GM06990 (cell line): Measurements from ENCODE around the gene MRPL27.

Experiments used
- DNase-seq: peaks from one replicate; pipeline ENCODE4 v3.0.0-alpha.2; 2011; ENCODE audit not compliant: insufficient read length; ENCODE audit errors: extremely low read depth
- H3K27me3 ChIP-seq: replicated peaks from 2 replicates; pipeline ENCODE4 v1.6.0; 2011; ENCODE audit warnings: low read length; ENCODE audit not compliant: control insufficient read depth, insufficient read depth
- H3K36me3 ChIP-seq: 2 replicates; pipeline ENCODE4 v1.5.1; 2011; ENCODE audit warnings: low read length; ENCODE audit not compliant: control insufficient read depth, insufficient read depth
- H3K4me3 ChIP-seq: replicated peaks from 2 replicates; pipeline ENCODE4 v1.5.1; 2011; ENCODE audit warnings: low read depth, mild to moderate bottlenecking, control low read depth, low read length
- TF ChIP-seq, protein P1 (sequence below): IDR thresholded peaks from 2 replicates; pipeline ENCODE4 v1.5.1; 2011; ENCODE audit warnings: low read length, control low read depth, mild to moderate bottlenecking, inconsistent platforms; ENCODE audit not compliant: insufficient read depth, poor library complexity, severe bottlenecking

MRPL27 gene

DNA sequence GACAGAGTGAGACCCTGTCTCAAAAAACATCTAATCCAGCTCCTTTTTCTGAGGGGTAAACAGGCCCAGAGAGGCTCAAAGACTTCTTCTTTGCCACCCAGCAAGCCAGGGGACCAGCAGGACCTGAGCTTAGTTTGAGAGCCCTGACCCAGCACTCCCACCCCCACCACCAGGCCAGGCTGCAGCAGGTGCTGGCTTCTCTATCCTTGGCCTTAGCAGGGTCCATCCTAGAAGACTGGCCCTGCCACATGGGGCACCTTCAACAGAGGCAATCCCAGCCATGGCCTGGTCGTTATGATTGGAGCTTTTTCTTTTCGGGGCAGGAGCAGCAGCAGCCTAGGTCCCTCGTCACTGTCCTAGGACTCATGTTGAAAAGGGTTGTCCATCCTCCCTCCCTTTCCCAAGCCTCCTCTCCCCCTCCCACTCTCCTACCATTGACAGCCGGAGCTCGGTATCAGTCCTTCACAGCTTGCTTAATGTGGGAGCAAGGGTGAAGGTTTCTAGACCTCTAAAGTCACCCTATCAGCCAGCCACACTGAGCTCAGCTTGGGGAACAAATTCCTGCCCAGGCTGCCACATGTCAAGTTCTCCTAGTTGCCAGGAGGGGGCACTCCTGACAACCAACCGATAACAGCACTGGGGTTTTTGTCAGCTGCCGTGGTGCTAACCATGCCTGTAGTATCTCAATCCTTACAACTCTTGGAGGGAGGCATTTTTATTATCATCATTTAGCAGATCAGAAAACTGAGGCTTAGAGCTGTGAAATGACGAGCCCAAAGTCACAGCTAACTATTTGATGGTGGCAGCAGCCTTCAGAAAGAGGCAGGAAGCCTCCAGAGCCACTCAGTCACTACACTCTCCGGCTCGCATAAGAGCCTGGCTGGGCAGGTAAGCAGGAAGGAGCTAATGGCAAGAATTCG is 11.2 kb downstream of the MRPL27 start:
- H3K27me3 ChIP-seq = no peaks in the 10 kb centered on the region
- no peak overlapping the region for H3K4me3 ChIP-seq
- peaks cover 16% of the 10 kb centered on the region for H3K36me3 ChIP-seq
- TF ChIP-seq, protein P1, sequence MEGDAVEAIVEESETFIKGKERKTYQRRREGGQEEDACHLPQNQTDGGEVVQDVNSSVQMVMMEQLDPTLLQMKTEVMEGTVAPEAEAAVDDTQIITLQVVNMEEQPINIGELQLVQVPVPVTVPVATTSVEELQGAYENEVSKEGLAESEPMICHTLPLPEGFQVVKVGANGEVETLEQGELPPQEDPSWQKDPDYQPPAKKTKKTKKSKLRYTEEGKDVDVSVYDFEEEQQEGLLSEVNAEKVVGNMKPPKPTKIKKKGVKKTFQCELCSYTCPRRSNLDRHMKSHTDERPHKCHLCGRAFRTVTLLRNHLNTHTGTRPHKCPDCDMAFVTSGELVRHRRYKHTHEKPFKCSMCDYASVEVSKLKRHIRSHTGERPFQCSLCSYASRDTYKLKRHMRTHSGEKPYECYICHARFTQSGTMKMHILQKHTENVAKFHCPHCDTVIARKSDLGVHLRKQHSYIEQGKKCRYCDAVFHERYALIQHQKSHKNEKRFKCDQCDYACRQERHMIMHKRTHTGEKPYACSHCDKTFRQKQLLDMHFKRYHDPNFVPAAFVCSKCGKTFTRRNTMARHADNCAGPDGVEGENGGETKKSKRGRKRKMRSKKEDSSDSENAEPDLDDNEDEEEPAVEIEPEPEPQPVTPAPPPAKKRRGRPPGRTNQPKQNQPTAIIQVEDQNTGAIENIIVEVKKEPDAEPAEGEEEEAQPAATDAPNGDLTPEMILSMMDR = peak; percentile 84
- no peak for DNase-seq

DNA sequence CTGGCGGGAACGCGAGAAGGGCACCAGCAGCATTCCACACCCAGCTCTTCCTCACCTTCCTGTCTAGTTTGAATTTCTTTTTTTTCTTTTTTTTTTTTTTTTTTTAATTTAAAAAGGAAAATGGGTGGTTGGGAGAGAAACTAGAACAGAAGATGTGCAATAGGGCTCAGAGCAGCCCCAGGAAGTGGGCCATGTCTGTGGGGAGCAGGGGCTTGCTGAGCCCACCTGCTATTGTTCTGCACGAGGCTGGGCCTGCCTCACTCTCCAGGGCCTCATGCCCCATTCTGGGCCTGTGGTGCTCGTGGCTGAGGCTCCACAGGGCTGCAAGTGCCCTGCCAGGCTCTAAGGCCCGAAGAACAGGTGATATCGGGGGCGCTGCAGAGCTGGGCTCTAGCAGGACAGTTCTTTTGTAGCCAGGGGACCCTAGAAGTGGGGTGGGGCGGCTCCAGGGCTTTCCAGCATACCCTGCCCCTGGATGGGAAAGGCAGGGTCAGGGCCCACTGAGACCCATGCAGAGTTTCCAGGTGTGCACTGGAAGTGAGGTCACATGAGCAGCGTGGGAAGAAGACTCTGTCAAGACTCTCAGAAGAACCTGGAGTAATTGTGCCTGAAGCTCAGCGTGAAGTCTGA is 12.4 kb downstream of the MRPL27 start:
- Histone ChIP-seq H3K36me3 (peaks cover 20% of the 10 kb centered on the region), H3K27me3 (no peaks in the 10 kb centered on the region), H3K4me3 (no peak overlapping the region)
- TF ChIP-seq, protein P1 = no peak
- DNase-seq = no peak

DNA sequence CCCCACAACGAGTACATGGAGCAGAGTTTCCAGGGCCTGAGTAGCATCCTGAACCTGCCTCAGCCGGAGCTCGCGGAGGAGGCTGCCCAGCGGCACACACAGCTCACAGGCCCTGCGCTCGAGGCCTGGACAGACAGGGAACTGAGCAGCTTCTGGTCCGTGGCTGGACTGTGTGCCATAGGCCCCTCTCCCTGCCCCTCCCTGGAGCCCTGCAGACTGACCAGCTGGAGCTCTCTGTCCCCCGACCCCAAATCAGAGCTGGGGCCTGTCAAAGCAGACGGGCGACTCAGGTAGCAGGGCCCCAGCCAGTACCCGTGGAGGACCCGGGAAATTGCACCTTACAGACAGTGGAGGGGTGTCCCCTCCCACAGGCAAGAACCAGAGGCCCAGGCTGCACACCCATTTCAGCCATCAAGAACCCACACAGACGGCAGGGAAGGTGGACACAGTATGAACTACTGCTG is 13.0 kb downstream of the MRPL27 start:
- TF ChIP-seq, protein P1 = no peak
- Histone ChIP-seq H3K36me3 (peaks cover 20% of the 10 kb centered on the region), H3K27me3 (no peaks in the 10 kb centered on the region), H3K4me3 (no peak overlapping the region)
- no peak for DNase-seq

DNA sequence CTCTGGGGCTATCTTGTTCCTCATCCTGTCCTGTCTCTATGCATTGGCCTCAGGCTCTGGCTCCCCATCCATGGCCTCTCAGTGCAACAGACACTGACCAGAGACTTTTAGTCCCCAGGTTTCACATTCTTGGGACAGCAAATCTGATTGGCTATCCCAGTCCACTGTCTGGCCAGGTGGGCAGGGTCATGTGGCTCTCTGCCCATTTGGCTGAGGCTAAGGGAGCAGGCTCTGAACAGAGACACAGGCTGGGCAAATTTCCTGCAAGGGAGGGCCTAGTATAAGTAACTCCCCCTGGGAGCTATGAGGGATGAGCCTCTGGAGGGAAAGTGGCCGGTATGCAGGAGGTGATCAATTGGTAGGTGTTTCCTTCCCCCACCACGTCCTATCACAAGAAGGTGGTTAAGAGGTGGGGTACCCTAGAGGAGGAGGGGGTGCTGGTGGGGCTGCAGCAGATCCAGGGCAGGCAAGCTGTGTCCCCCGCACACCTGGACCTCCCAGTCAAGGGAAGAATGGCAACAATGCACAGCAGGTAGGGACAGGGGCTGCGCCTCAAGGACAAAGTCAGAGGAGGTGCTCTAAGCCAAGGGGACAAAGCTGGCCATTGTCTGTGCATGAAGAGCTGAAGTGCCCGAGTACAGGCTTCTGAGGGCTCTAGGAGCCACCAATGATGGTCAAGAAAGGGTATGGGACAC is 13.8 kb downstream of the MRPL27 start:
- peaks cover 25% of the 10 kb centered on the region for H3K36me3 ChIP-seq
- DNase-seq = no peak
- H3K27me3 ChIP-seq = no peaks in the 10 kb centered on the region
- no peak overlapping the region for H3K4me3 ChIP-seq
- TF ChIP-seq, protein P1 = no peak

DNA sequence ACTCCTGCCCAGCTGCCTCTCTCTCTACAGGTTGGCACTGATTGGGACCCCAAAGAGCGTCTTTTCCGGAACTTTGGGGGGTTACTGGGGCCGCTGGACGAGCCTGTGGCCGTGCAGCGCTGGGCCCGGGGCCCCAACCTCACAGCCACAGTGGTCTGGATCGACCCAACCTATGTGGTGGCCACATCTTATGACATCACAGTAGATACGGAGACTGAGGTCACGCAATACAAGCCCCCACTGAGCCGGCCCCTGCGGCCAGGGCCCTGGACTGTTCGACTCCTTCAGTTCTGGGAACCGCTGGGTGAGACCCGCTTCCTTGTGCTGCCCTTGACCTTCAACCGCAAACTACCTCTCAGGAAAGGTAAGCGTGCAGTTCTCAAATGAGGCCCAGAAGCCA is 14.8 kb downstream of the MRPL27 start:
- DNase-seq = no peak
- no peaks in the 10 kb centered on the region for H3K27me3 ChIP-seq
- H3K36me3 ChIP-seq = peaks cover 29% of the 10 kb centered on the region
- no peak overlapping the region for H3K4me3 ChIP-seq
- TF ChIP-seq, protein P1 = no peak
